ENCODE data around the gene MTRF1L. TPM values are rescaled to one million over a fixed set of nuclear protein-coding genes. Genes with fewer than 3 reads are reported as not detected.

The MTRF1L gene
- total and polyA plus RNA-seq, 2 of the 13 experiments (the other 11 are each of a cell fraction or from before 2014, with no cell fraction given), result 17.6 to 28.7 TPM

DNA sequence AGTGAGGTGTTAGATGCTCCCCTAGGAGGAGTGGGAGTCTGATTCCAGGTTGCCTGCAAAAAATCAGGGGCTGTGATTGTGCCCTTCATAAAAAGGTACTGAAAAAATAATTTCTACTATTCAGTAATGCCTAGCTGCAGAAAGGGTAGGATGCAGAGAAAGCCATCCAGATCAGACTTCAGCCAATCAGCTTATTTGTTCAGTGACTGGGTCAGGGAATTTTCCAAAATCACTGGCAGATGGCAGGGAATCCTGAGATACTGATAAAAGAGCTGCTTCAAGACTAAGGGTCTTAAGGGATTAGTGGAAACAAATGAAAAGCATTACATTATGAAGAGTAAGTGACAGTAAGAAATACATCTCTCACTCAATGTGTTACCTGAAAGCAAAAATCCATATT is 42.8 kb upstream of the MTRF1L start (continued):
- TF ChIP-seq ZNF550 (CRISPR knock-in tag; IDR thresholded peaks at IDR 0.05; ENCODE audit: borderline replicate concordance) (no peak), PHF8 (CRISPR knock-in tag; IDR thresholded peaks at IDR 0.05) (no peak), ZKSCAN8 (CRISPR knock-in tag; IDR thresholded peaks at IDR 0.05; ENCODE audit: borderline replicate concordance) (no peak), ZNF777 (CRISPR knock-in tag; IDR thresholded peaks at IDR 0.05) (no peak), ZNF737 (CRISPR knock-in tag; IDR thresholded peaks at IDR 0.05; ENCODE audit: borderline replicate concordance) (no peak)

DNA sequence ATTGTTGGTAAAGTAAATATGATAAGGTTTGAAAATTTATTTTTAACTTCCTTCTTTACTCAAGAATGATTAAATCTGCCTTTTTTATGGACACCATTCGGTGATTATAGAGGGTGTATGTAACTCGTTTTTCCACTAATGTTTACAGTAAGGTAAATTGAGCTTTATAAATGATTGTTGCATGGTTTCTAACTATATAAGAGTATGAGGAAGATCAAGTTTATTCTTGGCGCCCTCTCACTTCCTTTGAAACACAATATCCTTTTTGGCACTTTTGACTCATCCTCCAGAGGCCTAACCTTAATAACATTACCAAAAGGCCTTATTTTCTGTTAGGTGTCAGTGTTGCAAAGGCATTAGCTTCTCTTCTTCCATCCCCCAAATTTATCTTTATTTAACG is 41.8 kb upstream of the MTRF1L start:
- ATAC-seq, result no peak
- in situ Hi-C loops (cut with HindIII; ENCODE audit: extremely low pct_ligation_motif_present, low pct_unique_long_range_greater_than_20kb), result loop anchor here (25.0 kb wide), 1 partner anchor 468 kb away; no protein-coding TSS in a partner anchor
- POLR2A ChIA-PET, result no interaction called here
- TF ChIP-seq PHF21A (CRISPR knock-in tag; IDR thresholded peaks at IDR 0.05) (no peak), RXRA (CRISPR knock-in tag; IDR thresholded peaks at IDR 0.05) (no peak), ZNF160 (CRISPR knock-in tag; IDR thresholded peaks at IDR 0.05) (no peak), BHLHE40 (IDR thresholded peaks at IDR 0.05; ENCODE audit: low read length) (no peak), MZF1 (CRISPR knock-in tag; IDR thresholded peaks at IDR 0.05; ENCODE audit: borderline replicate concordance) (no peak), ZNF598 (CRISPR knock-in tag; IDR thresholded peaks at IDR 0.05; ENCODE audit: borderline replicate concordance) (no peak), ZNF44 (CRISPR knock-in tag; IDR thresholded peaks at IDR 0.05) (no peak)
- TF ChIP-seq, protein P1, sequence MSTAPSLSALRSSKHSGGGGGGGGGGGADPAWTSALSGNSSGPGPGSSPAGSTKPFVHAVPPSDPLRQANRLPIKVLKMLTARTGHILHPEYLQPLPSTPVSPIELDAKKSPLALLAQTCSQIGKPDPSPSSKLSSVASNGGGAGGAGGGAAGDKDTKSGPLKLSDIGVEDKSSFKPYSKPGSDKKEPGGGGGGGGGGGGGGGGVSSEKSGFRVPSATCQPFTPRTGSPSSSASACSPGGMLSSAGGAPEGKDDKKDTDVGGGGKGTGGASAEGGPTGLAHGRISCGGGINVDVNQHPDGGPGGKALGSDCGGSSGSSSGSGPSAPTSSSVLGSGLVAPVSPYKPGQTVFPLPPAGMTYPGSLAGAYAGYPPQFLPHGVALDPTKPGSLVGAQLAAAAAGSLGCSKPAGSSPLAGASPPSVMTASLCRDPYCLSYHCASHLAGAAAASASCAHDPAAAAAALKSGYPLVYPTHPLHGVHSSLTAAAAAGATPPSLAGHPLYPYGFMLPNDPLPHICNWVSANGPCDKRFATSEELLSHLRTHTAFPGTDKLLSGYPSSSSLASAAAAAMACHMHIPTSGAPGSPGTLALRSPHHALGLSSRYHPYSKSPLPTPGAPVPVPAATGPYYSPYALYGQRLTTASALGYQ (CRISPR knock-in tag; IDR thresholded peaks at IDR 0.05), result no peak
- TF ChIP-seq, protein P2, sequence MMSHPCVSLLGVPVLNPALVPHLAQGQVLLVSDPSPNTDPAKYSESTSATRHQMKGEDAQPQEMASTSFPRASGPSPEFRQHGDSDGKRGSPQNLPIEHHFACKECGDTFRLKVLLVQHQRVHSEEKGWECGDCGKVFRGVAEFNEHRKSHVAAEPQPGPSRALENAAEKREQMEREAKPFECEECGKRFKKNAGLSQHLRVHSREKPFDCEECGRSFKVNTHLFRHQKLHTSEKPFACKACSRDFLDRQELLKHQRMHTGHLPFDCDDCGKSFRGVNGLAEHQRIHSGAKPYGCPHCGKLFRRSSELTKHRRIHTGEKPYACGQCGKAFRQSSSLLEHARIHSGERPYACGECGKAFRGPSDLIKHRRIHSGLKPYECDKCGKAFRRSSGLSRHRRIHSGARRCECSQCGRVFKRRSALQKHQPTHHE (CRISPR knock-in tag; IDR thresholded peaks at IDR 0.05; ENCODE audit: borderline replicate concordance), result no peak
- intact Hi-C loops (cut with micrococcal nuclease; ENCODE audit: unreplicated experiment), result no loop called here
- DNase-seq (ENCODE audit: low spot score), result no peak
- CTCF ChIA-PET (ENCODE audit: low intra/inter-chr PET ratio, low total read pairs), result no interaction called here
- FAIRE-seq, result no peak
- Histone ChIP-seq H2AFZ (ENCODE audit: low read length) (no peak overlapping the region), H3K79me2 (ENCODE audit: insufficient read depth, low read length) (no peaks in the 10 kb centered on the region), H3K9ac (ENCODE audit: insufficient read depth, low read depth, low read length) (no peak overlapping the region), H3K9me3 (ENCODE audit: low read length) (no peaks in the 10 kb centered on the region), H3K4me3 (replicated peaks in 1 of 3; ENCODE audit: insufficient read depth in 1 of 3, low read depth in 2 of 3, low read length in 3 of 3) (no peak overlapping the region), H3K4me1 (ENCODE audit: insufficient read depth, low read length) (no peaks in the 10 kb centered on the region), H3K4me2 (ENCODE audit: low read depth, low read length) (no peak overlapping the region), H3K36me3 (replicated peaks in 1 of 2; ENCODE audit: control insufficient read depth in 1 of 2, insufficient read depth in 2 of 2, low read length in 2 of 2) (no peaks in the 10 kb centered on the region), H3K27ac (ENCODE audit: extremely low read length, insufficient read depth, low read length) (no peak overlapping the region), H3K27me3 (ENCODE audit: control insufficient read depth in 1 of 2, insufficient read depth in 2 of 2, low read length in 2 of 2) (no peaks in the 10 kb centered on the region), H4K20me1 (ENCODE audit: insufficient read depth, low read length) (no peaks in the 10 kb centered on the region)
- BruUV-seq (replicated peaks), result no TSS peak
- 2% methylated on average over 4 of the region's 4 CpGs for WGBS (ENCODE audit: low lambda C conversion rate)

All from HepG2 (cell line).